BE2C (cell line): ENCODE results near the gene FBN1.

ENCODE experiments used
- DNase-seq: peaks from one replicate; pipeline ENCODE4 v3.0.0-alpha.2; 2020
- H3K27me3 ChIP-seq: fragments of 250-450 bp; sonication (Bioruptor Pico); 2 replicates; pipeline ENCODE4 v1.5.1; 2020; ENCODE audit warnings: mild to moderate bottlenecking
- H3K36me3 ChIP-seq: fragments of 250-450 bp; sonication (Bioruptor Pico); 2 replicates; pipeline ENCODE4 v1.5.1; 2020; ENCODE audit warnings: mild to moderate bottlenecking
- H3K4me1 ChIP-seq: fragments of 250-450 bp; sonication (Bioruptor Pico); 2 replicates; pipeline ENCODE4 v1.5.1; 2020
- H3K4me3 ChIP-seq: 2 replicates; pipeline ENCODE4 v1.5.1; 2011; ENCODE audit warnings: low read depth, low read length
- H3K9me3 ChIP-seq: fragments of 250-450 bp; sonication (Bioruptor Pico); 2 replicates; pipeline ENCODE4 v1.5.1; 2020
- TF ChIP-seq, protein P1 (sequence below): IDR thresholded peaks from 2 replicates; pipeline ENCODE4 v1.5.1; 2012; ENCODE audit warnings: mild to moderate bottlenecking, low read depth, low read length

The FBN1 gene

DNA sequence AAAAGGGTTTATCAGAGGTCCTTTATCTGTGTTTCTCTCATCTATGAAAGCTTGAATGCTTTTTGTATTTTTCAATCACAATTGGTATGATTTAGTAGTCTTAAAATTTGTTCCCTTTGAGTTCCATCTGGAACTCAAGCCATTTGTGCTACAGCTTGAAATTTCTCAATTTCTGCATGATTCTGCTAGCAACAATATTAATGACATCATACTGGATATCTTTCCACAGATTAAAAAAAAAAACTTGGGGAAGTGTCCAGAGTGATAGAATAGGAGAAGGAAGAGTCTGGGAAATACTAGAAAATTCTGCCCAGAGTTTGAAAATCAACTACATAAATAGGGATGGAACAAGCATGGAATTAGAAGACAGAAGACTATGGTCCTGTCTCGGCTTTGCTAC, 9.3 kb upstream of the FBN1 start:
- Histone ChIP-seq H3K4me1 (no peaks in the 10 kb centered on the region), H3K27me3 (no peaks in the 10 kb centered on the region), H3K9me3 (no peaks in the 10 kb centered on the region), H3K36me3 (no peaks in the 10 kb centered on the region), H3K4me3 (no peak overlapping the region)
- TF ChIP-seq, protein P1, sequence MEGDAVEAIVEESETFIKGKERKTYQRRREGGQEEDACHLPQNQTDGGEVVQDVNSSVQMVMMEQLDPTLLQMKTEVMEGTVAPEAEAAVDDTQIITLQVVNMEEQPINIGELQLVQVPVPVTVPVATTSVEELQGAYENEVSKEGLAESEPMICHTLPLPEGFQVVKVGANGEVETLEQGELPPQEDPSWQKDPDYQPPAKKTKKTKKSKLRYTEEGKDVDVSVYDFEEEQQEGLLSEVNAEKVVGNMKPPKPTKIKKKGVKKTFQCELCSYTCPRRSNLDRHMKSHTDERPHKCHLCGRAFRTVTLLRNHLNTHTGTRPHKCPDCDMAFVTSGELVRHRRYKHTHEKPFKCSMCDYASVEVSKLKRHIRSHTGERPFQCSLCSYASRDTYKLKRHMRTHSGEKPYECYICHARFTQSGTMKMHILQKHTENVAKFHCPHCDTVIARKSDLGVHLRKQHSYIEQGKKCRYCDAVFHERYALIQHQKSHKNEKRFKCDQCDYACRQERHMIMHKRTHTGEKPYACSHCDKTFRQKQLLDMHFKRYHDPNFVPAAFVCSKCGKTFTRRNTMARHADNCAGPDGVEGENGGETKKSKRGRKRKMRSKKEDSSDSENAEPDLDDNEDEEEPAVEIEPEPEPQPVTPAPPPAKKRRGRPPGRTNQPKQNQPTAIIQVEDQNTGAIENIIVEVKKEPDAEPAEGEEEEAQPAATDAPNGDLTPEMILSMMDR: no peak
- DNase-seq: no peak

DNA sequence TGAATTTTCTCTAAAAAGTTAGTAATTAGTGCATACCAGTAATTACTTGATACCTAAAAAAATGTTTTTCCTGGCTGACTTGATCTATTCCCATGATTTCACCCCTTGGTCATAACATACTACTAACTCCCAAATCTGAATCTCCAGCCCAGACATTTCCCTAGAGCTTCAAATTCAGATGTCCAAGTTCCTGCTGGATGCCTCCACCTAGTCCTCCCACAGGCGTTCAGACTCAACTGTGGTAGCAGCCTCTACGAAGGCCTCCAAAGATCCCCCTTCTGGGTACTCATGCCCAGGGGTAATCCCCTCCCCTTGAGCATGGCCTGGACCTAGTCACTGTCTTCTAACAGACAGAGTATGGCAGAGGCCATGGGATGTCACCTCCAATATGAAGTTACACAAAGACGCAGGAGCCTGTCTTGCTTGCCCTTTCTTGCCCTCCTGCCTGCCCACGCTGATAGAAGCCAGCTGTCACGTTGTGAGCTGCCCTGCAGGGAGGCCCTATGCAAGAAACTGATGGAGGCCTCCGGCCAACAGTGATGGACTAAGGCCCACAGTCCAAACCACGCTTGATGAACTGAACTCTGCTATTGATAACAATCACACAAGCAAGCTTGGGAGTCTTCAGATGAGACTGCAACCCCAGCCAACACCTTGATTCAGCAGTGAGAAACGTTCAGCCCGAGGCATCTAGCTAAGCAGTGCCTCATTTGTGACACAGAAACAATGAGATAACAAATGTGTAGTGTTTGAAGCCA, 8.6 kb upstream of the FBN1 start:
- DNase-seq: no peak

GRCh38 chr15:48653216-48653615, 7.7 kb upstream of the FBN1 start:
- Histone ChIP-seq H3K4me3 (no peak overlapping the region), H3K27me3 (no peaks in the 10 kb centered on the region), H3K4me1 (no peaks in the 10 kb centered on the region), H3K36me3 (no peaks in the 10 kb centered on the region), H3K9me3 (no peaks in the 10 kb centered on the region)
- TF ChIP-seq, protein P1: no peak
- no peak for DNase-seq

More for the DNA sequence above, 8.6 kb upstream of the FBN1 start:
- Histone ChIP-seq H3K9me3 (no peaks in the 10 kb centered on the region), H3K4me3 (no peak overlapping the region), H3K36me3 (no peaks in the 10 kb centered on the region), H3K27me3 (no peaks in the 10 kb centered on the region), H3K4me1 (no peaks in the 10 kb centered on the region)
- TF ChIP-seq, protein P1: no peak

GRCh38 chr15:48652510-48653076, 7.1 kb upstream of the FBN1 start:
- Histone ChIP-seq H3K4me1 (no peaks in the 10 kb centered on the region), H3K9me3 (no peaks in the 10 kb centered on the region), H3K27me3 (no peaks in the 10 kb centered on the region), H3K36me3 (no peaks in the 10 kb centered on the region), H3K4me3 (no peak overlapping the region)
- TF ChIP-seq, protein P1: no peak
- no peak for DNase-seq

- Histone ChIP-seq H3K4me1 (no peaks in the 10 kb centered on the region), H3K27me3 (no peaks in the 10 kb centered on the region), H3K9me3 (no peaks in the 10 kb centered on the region), H3K4me3 (no peak overlapping the region), H3K36me3 (no peaks in the 10 kb centered on the region)
- TF ChIP-seq, protein P1: no peak
- DNase-seq: no peak
Observed at GRCh38 chr15:48650931-48651330, 5.4 kb upstream of the FBN1 start.

GRCh38 chr15:48647962-48648361, 2.5 kb upstream of the FBN1 start:
- Histone ChIP-seq H3K36me3 (no peaks in the 10 kb centered on the region), H3K27me3 (peaks cover 17% of the 10 kb centered on the region), H3K4me1 (peaks cover 4% of the 10 kb centered on the region; the same call in 1 of the 2 replicates), H3K4me3 (no peak overlapping the region), H3K9me3 (no peaks in the 10 kb centered on the region)
- peak; percentile 13 for DNase-seq
- TF ChIP-seq, protein P1: peak; percentile 30; the same call in 1 of the 2 replicates
